Esophagus squamous epithelium (tissue), 4 donors: ENCODE results near the gene OR2G2.

Experiments used
- CTCF ChIP-seq, 6 experiments: fragments of 450-650 bp in 4 of 6; fragments of 200-600 bp in 2 of 6; sonication (generic) in 2 of 6; IDR thresholded peaks; one replicate each; pipeline ENCODE4 v1.5.1; 2016 to 2019; ENCODE audit warnings: antibody characterized with exemption in 6 of 6, mild to moderate bottlenecking in 4 of 6, moderate library complexity in 4 of 6
- POLR2A ChIP-seq, 4 donors: fragments of 450-650 bp; IDR thresholded peaks; one replicate each; pipeline ENCODE4 v1.6.1; 2017; ENCODE audit warnings: antibody characterized with exemption in 4 of 4, mild to moderate bottlenecking in 4 of 4, moderate library complexity in 3 of 4

DNA sequence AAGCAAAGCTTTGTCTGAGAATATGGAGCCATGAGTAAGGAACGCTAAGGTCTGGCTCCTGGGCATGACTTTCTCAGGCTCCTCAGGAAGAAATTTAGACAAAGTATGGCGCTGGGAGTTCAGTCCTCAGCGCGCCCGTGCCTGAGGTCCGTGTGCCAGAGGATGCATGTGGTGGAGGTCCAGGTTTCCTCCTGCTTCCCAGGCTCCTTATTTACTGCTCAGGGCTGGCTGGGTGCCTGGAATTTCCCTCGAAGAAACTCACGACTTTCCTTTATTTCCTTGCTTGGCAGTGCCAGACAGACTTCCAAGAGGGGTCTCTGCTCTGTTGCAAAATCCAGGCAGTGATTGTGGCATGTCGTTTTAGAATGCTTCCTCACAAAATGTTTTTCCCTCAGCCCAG, 26.0 kb upstream of the OR2G2 start:
- TF ChIP-seq CTCF (IDR thresholded peaks at IDR 0.05) (no peak), POLR2A (IDR thresholded peaks at IDR 0.05) (no peak)
